ENCODE data around the gene BBLN.

The BBLN gene

DNA sequence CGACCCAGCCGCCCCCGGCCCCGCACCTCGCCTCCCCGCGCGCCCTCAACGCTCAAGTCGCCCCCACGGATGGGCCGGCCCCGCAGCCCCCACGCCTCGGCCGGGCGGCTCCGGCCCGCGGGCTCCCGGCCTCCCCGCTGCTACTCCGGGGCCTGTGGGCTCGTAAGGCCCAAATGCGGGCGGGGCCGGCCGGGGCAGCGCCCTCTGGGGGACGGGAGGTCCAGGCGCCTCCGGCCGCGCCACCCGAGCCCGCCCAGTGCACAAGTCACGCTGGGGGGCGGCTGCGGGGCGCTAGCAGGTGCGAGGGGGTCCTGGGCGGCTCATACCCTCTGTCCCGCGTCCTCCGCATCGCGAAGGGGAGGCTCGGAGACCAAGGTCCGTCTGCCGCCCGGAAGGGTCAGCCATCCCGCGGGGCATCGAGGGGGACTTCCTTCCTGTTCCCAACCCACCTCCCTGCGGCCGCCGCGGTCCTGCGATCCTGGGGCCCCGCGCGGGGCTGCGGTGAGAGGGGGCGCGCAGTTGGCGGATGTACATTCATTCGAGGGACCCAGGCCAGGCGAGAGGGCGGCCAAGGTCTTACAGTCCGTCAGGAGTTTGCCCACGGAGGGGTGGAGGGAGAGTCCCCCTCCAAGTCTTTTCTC lies 31.5 kb downstream of the BBLN start, which contains the start of gene CIZ1:
Gene CIZ1, minus strand, starts transcription at position 167 of the 641 bp plus-strand sequence. CDS start 715 bp downstream, outside the sequence.
- DNase-seq = peak; percentile 79 to 86

DNA sequence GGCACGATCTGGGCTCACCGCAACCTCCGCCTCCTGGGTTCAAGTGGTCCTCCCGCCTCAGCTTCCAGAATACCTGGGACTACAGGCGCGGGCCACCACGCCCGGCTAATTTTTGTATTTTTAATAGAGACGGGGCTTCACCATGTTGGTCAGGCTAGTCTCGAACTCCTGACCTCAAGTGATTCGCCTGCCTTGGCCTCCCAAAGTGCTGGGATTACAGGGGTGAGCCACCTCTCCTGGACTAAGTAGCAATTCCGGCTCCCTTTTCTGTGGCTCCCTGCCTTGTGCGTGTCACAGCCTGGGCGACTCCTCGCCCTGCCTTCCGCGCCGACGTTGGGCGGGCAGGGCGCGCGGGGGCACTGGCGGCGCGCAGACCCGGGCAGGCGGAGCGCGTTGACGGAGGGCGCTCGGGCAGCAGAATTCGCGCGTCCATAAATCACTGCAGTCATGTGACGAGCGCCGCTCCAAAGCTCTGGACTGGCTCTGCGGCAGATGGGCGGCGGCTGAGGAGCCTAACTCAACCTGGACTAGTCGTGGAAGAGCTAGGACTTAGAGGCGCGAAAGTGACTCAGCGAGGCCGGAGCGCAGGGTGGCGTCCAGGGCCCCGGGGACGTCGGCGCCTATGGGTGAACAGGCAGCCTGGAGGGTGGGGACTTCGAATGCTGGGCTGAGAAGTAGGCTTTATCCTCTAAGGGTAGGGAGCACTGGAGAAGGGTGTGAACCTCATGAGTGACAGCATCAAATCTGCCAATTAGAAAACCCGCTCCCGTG lies 32.7 kb downstream of the BBLN start:
- peak; percentile 84 to 90 for DNase-seq

DNA sequence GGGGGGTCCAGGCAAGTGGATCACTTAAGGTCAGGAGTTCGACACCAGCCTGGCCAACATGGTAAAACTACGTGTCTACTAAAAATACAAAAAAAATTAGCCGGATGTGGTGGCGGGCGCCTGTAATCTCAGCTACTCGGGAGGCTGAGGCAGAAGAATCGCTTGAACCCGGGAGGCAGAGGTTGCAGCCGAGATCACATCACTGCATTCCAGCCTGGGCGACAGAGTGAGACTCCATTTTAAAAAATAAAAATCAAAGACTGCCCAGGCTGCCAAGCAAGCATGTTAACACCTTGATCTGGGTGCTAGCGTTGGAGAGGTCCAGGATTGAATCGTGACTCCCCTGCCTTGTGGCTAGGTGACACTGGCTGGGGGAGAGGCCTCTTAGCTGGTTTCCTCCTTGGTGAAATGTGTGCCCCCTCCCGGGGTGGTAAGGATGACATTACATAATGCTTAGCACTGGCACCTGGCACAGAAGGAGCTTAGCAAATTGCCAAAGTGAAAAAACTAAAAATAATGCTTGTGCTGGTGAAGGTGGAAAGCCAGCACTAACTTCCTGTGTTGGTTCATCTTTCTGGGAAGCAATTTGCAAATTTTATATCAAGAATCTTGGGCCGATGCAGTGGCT lies 33.5 kb downstream of the BBLN start:
- no peak for DNase-seq

DNA sequence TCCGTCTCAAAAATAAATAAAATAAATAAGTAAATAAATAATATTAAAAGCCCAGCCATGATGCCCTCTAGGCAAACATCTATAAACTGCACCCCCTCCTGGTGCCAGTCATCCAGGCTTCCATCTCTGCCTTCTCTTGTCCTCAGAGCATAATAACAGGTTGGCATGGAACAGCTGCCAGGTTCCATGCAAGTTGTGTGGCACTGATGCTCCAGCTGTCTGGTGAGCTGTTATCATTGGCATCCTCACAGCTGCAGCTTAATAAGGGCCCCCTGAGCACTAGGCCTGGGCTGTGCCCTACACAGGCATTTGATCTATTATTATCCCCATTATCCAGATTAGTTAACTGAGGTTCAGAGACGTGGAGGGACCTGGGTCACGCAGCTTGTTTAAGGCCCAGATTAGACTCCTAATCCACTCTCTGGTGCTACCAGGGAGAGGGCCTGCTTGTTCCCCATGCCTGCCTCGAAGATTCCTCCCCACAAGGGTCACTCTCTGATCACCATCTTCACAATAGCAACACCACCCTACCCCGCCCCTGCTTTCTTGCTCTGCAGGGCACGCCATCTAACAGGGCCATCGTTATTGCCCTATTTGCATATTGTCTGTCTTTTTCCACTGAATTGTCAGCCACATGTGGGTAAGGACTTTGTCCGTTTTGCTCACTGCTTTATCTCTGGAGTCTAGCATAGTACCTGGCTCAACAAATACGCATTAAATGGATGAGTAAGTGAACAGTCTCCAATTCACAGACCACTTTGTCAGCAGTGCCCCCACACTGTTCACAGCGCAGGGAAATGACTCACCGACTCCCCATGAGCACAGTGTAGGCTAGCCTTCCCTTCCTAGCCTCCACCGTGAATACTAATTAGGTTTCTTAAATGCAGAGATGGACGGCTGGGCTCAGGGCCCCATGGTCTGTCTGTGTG lies 41.6 kb downstream of the BBLN start:
- DNase-seq = no peak

DNA sequence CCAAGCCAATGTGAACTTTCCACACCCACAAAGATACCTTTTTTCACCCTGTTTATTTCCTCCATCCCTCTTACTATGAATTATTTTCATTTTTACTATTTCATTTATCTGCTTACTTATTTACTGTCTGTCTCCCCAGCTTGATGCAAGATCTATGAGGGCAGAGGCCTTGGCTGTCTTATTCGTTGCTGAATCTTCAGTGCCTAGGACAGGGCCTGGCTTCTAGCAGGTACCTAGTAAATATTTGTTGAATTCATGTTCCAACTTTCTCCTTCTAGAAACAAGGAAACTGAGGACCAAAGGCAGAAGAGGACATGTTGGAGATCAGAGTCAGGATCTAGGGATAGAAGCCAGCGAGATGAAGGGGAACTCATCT lies 42.6 kb downstream of the BBLN start:
- no peak for DNase-seq

DNA sequence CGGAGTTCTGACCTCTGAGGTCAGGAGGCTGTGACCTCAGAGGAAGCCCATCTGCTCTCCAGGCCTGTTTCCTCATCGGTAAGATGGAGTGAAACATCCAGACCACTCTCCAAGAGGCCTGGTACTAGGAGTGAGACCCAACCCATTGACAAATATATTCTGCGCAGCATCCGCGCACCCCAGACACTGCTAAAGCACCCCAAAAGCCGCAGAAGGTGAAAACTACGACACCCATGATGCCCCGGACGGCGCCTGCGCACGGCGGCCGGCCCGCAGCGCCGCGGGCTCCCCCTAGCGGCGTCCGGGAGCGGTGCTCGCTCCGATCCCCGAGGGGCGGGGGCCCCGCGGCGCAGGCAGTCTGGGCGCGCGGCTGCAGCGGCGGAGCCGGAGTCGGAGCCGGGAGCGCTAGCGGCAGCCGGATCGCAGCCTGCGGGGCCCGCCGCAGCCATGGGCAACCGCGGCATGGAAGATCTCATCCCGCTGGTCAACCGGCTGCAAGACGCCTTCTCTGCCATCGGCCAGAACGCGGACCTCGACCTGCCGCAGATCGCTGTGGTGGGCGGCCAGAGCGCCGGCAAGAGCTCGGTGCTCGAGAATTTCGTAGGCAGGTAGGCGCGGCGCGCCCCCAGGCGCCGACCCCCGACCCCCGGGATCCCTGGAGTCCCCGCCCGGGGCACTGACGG lies 43.1 kb downstream of the BBLN start, which contains the start of gene DNM1:
Gene DNM1, plus strand, starts transcription at position 356 of the 683 bp plus-strand sequence. Its CDS starts 92 bp downstream, at position 448.
- DNase-seq = peak; percentile 66 to 73

DNA sequence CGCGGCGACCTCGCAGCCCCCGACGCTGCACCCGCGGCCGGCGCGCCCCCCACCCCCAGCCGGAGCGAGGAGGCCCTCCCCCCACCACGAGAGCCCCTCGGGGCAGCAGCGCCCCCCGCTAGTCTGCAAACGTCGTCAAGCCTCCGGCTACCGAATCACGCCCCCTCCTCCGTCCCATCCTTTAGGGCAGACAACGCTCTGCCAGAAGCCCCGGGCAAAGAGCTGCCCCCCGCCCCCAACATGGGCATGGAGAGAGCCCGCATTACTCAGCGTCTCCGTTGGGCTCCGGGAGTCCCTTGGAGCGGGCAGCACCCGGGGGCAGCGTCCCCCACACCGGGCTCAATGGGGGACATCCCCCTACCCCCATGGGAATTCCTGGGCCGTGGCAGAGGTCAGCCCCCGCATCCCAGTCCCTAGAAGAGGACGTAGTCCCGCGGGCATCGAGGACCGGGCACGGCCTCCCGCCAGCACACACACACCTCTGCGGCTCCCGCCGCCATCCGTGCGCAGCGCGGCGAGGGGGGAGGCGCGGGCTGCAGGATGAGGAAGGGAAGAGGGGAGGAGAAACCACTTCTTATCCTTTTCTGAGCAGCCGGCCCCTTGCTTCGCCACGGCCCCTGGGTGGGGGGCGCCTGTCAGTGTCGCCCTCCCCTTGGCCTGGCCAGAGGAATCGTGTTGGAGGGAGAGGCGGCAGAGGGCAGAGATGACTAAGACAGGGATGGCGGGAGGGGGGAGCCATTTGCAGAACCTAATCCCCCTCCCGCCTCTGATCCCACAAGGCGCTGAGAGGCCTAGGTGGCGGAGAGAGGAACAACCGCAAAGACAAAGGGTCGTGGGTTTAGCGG lies 43.9 kb downstream of the BBLN start:
- DNase-seq = peak in 1 of 2 donors; percentile 32

DNA sequence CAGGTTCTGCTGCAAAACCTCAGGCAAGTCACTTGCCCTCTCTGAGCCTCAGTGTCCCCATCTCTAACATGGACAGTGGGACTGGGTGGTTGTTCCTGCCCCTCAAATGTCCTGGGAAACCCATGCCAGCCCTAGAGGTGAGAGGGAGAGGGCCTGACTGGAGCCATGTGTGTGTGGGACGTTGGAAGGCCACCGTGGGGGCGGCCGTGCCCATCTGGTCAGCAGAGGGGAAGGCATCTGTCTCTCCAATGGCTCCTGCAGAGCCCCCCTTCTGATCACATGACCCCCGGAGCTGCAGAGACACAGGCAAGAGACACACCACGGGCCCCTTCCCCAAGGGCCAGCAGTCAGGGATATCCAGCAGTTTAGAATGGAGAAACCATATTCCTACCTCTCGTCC lies 44.8 kb downstream of the BBLN start:
- no peak for DNase-seq

DNA sequence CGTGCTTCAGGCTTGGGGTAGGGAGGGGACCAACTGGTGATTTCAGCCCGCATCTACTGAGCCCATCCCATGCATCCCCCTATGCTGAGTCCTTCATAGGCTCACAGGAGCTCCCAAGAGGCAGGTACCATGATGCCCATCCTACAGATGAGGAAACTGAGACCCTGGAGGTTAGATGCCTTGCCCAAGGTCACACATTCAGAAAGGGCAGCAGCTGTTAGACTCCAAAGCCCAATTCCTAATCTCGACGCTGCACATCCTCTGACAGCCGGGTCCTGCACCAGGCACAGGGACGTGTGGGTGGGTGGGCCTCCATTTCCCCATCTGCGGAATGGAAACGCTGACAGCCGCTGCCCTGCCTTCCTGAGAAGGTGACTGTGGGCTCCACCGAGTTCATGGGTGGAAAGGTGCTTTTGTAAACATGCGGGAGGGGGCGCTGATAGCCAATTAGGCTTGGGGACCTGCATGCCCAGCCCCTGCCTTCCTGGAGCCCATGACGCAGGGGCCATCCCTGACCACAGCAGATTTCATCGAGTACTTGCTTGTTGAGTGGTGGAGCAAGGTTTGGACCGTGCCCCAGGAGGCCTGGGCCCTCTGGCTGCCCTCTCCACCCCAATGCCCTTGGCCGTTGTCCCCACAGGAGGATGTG lies 45.4 kb downstream of the BBLN start:
- no peak for DNase-seq

DNA sequence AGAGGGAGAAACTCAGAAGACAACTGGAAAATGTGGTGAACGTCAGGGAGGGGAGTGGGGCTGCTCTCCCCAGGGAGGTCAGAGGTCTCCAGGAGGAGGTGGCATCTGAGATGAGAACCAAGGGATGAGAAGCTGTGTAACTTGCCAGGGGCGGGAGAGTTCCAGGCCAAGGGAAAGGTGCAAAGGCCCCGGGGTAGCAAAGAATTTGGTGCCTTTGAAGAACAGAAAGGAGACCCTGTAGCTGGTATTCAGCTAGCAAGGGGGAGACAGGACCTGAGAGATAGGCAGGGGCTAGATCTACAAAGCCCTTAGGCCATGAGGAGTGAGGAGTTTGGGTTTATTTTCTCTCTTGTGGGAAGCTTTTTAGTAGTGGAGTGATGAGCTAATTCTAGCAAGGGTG lies 46.4 kb downstream of the BBLN start:
- DNase-seq = no peak

DNA sequence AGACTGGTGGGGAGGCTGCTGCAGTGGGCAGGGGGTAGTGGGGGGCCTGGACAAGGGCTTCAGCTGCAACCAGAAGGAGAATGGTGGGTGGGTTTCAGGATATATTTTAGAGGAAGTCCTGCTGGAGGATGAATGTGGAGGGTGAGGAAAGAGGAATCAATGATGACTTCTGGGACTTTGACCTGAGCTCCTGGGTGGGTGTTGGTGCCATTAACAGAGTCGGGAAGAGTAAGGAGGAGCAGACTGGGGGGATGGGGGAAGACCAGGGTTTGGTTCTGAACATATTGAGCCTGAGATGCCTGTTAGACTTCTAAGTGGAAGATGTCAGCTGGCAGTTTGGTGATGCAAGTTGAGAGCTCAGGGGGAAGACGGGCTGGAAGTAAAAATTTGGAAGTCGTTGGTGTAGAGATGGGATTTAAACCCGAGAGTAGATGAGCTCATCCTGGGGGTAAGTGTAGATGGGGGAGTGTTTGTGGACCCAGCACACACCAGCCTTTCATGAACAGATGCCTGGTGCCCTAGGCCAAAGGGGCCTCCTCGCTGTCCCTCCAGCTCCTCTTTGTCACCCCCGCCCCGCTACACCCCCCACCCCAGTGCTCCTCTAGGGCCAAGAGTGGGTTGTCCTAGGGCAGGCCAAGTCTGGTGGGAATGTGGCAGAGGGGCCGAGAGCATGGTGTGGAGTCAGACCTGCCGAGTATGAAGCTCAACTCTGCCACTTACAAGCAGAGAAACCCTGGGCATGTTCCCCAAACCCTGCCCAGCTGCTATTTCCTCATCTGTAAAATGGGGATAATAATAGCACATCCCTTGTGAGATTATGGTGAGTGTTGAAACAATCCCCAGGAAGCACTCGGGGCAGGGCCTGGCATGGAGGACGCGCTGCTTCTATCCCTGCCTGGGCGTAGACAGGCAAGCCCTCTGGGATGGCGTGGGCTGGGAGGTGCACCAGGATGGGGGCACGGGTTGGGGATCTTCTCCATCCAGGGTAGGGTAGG lies 47.1 kb downstream of the BBLN start:
- DNase-seq = peak; percentile 54 to 71

DNA sequence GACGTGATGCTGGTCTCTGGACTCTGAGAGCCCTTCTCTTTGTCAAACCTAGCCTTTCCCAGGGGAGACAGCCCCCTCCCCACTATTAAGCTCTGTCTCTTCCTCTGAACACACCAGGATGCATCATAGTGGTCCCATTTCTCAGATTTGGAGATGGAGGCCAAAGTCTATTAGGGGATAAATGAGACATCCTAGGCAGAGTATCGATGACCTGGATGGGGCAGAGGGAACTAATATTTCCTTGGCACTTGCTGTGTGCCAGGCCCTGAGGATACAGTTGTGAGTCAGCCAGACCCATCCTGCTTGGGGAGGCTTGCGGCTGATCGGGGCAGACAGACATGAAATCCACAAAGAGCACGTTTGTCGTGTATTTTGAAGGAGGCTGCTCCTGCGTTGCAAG lies 48.3 kb downstream of the BBLN start:
- DNase-seq = no peak

DNA sequence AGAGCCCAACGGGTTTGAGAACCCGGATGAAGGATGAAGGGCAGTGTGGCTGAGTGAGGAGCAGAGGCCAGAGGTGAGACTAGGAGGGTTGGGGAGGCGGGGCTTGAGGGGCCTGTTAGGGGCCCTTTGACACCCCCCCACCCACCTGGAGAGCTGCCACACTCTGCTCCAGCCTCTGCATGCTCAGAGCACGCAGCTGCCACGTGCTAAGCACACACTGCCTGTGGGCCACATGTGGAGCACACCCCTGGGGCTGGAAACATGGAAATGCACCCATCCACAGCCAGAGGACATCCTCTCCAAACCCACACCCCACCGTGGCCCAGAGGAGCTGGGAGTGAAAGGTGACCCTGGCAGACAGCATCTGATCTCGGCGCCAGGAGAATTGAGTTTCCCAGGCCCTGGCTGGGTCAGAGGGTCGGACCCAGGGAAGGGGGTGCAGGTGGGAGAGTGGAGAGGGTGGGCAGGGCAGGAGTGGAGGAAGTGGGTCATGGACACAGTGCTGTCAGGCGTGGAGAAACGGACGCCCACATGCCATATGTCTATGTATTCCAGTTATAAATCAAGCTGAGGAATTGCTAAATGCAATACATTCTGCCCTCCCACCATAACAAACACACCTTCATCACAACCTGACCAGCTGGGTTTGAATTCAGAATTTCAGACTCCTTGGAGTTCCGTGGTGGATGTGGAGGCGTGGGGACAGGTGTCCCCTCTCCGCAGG lies 49.0 kb downstream of the BBLN start:
- no peak for DNase-seq

DNA sequence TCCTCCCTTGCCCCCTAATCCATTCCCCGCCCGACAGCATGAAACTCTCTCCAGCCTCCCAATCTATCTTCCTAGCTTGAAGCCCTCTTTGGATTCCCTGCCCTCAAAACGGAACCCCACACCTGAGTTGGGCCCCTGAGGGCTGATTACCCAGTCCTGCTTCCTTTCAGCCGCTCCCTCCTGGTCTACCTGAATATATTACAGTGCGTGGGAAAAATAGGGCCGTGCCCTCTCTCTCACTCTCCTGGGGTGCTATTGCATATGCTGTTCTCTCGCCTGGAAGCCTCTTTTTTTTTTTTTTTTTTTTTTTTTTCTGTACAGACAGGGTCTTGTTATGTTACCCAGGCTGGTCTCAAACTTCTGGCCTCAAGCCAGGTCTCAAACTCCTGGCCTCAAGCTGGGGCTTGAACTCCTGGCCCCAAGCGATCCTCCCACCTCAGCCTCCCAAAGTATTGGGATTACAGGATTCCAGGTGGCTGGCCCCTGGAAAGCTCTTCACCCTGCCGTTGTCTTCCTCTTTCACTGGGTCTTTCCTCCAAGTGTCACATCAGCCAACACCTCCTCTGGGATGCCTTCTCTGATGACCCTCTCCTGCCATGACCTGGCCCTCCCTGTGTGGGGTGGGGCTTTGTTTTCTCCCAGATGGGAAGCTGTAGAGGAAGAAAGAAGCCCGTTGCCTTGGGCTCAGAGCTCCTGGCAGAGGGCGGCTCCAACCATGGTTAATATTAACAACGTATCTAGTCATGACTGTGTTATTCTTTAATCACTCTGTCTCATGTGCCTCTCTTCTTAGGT lies 51.3 kb downstream of the BBLN start:
- no peak for DNase-seq

DNA sequence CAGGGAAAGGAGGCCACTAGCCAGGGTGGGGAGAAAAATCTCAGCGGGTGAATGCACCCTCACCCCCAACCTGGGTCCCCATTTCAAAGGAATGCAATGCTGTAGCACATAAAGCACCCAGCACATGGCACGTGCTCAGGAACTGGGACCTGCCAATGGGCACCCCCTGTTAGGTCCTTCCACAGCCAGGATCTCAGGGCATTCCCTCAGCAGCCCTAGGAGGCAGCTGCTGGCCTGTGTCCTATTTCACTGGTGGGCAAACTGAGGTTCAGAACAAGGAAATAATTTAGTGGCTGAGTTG lies 51.9 kb downstream of the BBLN start:
- DNase-seq = no peak
